Panc1 (cell line): ENCODE data around the gene KCNJ9. TPM values are rescaled to one million over a fixed set of nuclear protein-coding genes. Genes with fewer than 3 reads are reported as not detected.

Experiments used
- ATAC-seq: fragments of 200-7000 bp; cut with Tn5 transposase; 2 replicates; pipeline ENCODE4 v1.9.1; 2020; ENCODE audit warnings: mild to moderate bottlenecking, moderate library complexity
- BruUV-seq: library from RNA; stranded (reverse); fragments of 400-500 nt; replicated peaks from 2 replicates; lab custom pipeline; 2021; lab: Mats Ljungman, UMichigan
- CTCF ChIA-PET: fragments of 300-600 bp; sonication (Branson Sonifier 250); formaldehyde crosslinking; loops from one replicate; lab custom pipeline; 2022; ENCODE audit warnings: antibody characterized with exemption; lab: Charles Lee
- POLR2A ChIA-PET: fragments of 300-600 bp; sonication (Branson Sonifier 250); formaldehyde crosslinking; loops from one replicate; lab custom pipeline; 2022; ENCODE audit warnings: antibody characterized with exemption; lab: Charles Lee
- DNase-seq: peaks from one replicate; pipeline ENCODE4 v3.0.0-alpha.2; 2010; ENCODE audit warnings: low read depth, low spot score
- H3K27ac ChIP-seq: 2 replicates; pipeline ENCODE4 v1.5.1; 2011; ENCODE audit warnings: mild to moderate bottlenecking, low read length, inconsistent platforms
- H3K27me3 ChIP-seq: fragments of 200-500 bp; sonication (Bioruptor generic); 2 replicates; pipeline ENCODE4 v1.6.0; 2014; ENCODE audit warnings: low read length, inconsistent platforms; ENCODE audit not compliant: control insufficient read depth, insufficient read depth
- H3K36me3 ChIP-seq: fragments of 200-500 bp; sonication (Bioruptor generic); 2 replicates; pipeline ENCODE4 v1.5.1; 2014; ENCODE audit warnings: inconsistent platforms, mild to moderate bottlenecking, low read length, moderate library complexity; ENCODE audit not compliant: control insufficient read depth, insufficient read depth
- H3K4me1 ChIP-seq: 2 replicates; pipeline ENCODE4 v1.5.1; 2011; ENCODE audit warnings: inconsistent platforms, mild to moderate bottlenecking, low read length, moderate library complexity; ENCODE audit not compliant: control insufficient read depth, insufficient read depth
- H3K4me3 ChIP-seq, 2 experiments: 2 replicates each; pipeline ENCODE4 v1.5.1; 2011 to 2012; ENCODE audit warnings: low read depth in 2 of 2, low read length in 2 of 2, mild to moderate bottlenecking in 2 of 2, inconsistent platforms in 1 of 2, moderate library complexity in 1 of 2
- H3K9me3 ChIP-seq: fragments of 200-500 bp; sonication (Bioruptor generic); 2 replicates; pipeline ENCODE4 v1.5.1; 2014; ENCODE audit warnings: low read depth, mild to moderate bottlenecking, inconsistent platforms, low read length, moderate library complexity; ENCODE audit not compliant: control insufficient read depth, insufficient read depth
- POLR2AphosphoS5 ChIP-seq: IDR thresholded peaks from 2 replicates; pipeline ENCODE4 v1.6.1; 2012; ENCODE audit warnings: mild to moderate bottlenecking, low read depth, low read length, moderate library complexity
- SIN3A ChIP-seq: IDR thresholded peaks from 2 replicates; pipeline ENCODE4 v1.6.1; 2012; ENCODE audit warnings: low read depth, mild to moderate bottlenecking, low read length, moderate library complexity, borderline replicate concordance; ENCODE audit not compliant: insufficient read depth
- TCF7L2 ChIP-seq: IDR thresholded peaks from 2 replicates; pipeline ENCODE4 v1.6.1; 2011; ENCODE audit warnings: mild to moderate bottlenecking, low read depth, low read length, inconsistent platforms
- in situ Hi-C: cut with HindIII; loops from 2 replicates; pipeline ENCODE4 v1.10.0; 2016; ENCODE audit warnings: low sequenced_read_pairs, low pct_unique_long_range_greater_than_20kb
- intact Hi-C: fragments of 100-400 bp; cut with micrococcal nuclease; formaldehyde crosslinking; loops from one replicate; pipeline ENCODE4 v1.10.0; 2022; ENCODE audit not compliant: unreplicated experiment
- total RNA-seq: library from RNA; stranded (reverse); gene quantifications from one replicate; pipeline ENCODE4 v1.2.1, GENCODE V29; 2021; ENCODE audit not compliant: unreplicated experiment
- TF ChIP-seq, protein P1 (sequence below), 2 experiments: IDR thresholded peaks; 2 replicates each; pipeline ENCODE4 v1.6.1; 2011 to 2012; ENCODE audit warnings: low read depth in 2 of 2, control low read depth in 1 of 2, low read length in 1 of 2, mild to moderate bottlenecking in 1 of 2, moderate library complexity in 1 of 2; ENCODE audit not compliant: insufficient read depth in 1 of 2
- TF ChIP-seq, protein P2 (sequence below): fragments of 450-650 bp; IDR thresholded peaks from 2 replicates; pipeline ENCODE4 v1.5.1; 2017; ENCODE audit warnings: mild to moderate bottlenecking

KCNJ9 gene
- total RNA-seq, 1 experiment from 2014 or later = not detected

DNA sequence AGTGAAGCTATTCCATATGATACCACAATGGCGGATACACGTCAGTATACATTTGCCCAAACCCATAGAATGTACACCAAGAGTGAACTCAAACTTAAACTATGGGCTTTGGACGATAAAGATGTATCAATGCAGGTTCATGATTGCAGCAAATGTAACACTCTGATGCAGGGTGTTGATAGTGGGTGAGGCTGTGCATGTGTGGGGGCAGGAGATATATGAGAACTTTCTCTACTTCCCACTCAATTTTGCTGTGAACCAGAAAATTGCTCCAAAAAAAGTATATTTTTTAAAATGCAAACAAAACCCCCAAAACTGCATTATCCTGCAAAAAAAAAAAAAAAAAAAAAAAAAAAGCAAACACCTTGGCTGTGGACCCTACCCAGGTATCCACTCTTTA lies 37.6 kb downstream of the KCNJ9 start:
- Histone ChIP-seq H3K9me3 (no peaks in the 10 kb centered on the region), H3K4me1 (no peaks in the 10 kb centered on the region), H3K36me3 (no peaks in the 10 kb centered on the region), H3K27ac (no peak overlapping the region), H3K4me3 (no peak overlapping the region), H3K27me3 (no peaks in the 10 kb centered on the region)
- ChIA-PET CTCF (no interaction called here), POLR2A (no interaction called here)
- no TSS peak for BruUV-seq
- no peak for DNase-seq
- in situ Hi-C loops = no loop called here
- intact Hi-C loops = no loop called here
- ATAC-seq = no peak
- TF ChIP-seq, protein P1, sequence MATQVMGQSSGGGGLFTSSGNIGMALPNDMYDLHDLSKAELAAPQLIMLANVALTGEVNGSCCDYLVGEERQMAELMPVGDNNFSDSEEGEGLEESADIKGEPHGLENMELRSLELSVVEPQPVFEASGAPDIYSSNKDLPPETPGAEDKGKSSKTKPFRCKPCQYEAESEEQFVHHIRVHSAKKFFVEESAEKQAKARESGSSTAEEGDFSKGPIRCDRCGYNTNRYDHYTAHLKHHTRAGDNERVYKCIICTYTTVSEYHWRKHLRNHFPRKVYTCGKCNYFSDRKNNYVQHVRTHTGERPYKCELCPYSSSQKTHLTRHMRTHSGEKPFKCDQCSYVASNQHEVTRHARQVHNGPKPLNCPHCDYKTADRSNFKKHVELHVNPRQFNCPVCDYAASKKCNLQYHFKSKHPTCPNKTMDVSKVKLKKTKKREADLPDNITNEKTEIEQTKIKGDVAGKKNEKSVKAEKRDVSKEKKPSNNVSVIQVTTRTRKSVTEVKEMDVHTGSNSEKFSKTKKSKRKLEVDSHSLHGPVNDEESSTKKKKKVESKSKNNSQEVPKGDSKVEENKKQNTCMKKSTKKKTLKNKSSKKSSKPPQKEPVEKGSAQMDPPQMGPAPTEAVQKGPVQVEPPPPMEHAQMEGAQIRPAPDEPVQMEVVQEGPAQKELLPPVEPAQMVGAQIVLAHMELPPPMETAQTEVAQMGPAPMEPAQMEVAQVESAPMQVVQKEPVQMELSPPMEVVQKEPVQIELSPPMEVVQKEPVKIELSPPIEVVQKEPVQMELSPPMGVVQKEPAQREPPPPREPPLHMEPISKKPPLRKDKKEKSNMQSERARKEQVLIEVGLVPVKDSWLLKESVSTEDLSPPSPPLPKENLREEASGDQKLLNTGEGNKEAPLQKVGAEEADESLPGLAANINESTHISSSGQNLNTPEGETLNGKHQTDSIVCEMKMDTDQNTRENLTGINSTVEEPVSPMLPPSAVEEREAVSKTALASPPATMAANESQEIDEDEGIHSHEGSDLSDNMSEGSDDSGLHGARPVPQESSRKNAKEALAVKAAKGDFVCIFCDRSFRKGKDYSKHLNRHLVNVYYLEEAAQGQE (IDR thresholded peaks at IDR 0.05; ENCODE audit: insufficient read depth in 1 of 2, low read depth in 2 of 2, low read length in 1 of 2) = no peak
- no peak for TF ChIP-seq POLR2AphosphoS5
- TF ChIP-seq TCF7L2 = no peak
- TF ChIP-seq SIN3A = no peak
- TF ChIP-seq, protein P2, sequence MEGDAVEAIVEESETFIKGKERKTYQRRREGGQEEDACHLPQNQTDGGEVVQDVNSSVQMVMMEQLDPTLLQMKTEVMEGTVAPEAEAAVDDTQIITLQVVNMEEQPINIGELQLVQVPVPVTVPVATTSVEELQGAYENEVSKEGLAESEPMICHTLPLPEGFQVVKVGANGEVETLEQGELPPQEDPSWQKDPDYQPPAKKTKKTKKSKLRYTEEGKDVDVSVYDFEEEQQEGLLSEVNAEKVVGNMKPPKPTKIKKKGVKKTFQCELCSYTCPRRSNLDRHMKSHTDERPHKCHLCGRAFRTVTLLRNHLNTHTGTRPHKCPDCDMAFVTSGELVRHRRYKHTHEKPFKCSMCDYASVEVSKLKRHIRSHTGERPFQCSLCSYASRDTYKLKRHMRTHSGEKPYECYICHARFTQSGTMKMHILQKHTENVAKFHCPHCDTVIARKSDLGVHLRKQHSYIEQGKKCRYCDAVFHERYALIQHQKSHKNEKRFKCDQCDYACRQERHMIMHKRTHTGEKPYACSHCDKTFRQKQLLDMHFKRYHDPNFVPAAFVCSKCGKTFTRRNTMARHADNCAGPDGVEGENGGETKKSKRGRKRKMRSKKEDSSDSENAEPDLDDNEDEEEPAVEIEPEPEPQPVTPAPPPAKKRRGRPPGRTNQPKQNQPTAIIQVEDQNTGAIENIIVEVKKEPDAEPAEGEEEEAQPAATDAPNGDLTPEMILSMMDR = no peak

DNA sequence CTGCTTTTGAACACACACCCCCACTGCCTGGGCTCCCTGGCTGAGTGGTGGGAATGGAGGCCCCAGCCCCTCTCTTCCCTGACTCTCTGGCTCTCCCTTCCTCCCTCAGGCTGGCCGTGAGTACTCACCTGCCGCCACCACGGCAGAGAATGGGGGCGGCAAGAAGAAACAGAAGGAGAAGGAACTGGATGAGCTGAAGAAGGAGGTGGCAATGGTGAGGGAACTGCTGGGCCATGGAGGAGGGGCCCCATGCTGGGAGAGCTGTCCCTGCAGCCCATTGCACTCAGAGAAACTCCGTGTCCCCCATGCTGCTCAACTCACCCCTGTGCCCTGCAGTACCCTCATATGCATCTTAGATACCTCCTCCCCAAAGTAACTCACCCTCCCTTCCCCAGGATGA lies 39.5 kb downstream of the KCNJ9 start:
- no peak for ATAC-seq
- intact Hi-C loops = no loop called here
- H3K27ac ChIP-seq = no peak overlapping the region

More for the DNA sequence above, 39.5 kb downstream of the KCNJ9 start:
- TF ChIP-seq, protein P2 = no peak
- TF ChIP-seq SIN3A = no peak
- TF ChIP-seq, protein P1 (IDR thresholded peaks at IDR 0.05; ENCODE audit: insufficient read depth in 1 of 2, low read depth in 2 of 2, low read length in 1 of 2) = no peak
- TF ChIP-seq POLR2AphosphoS5 = no peak
- TF ChIP-seq TCF7L2 = no peak
- in situ Hi-C loops = no loop called here
- no TSS peak for BruUV-seq
- ChIA-PET CTCF (no interaction called here), POLR2A (no interaction called here)
- Histone ChIP-seq H3K9me3 (no peaks in the 10 kb centered on the region), H3K4me3 (no peak overlapping the region), H3K36me3 (no peaks in the 10 kb centered on the region), H3K27me3 (no peaks in the 10 kb centered on the region), H3K4me1 (no peaks in the 10 kb centered on the region)
- DNase-seq = no peak
